ENCODE data around the gene KCNQ1OT1. TPM values are rescaled to one million over a fixed set of nuclear protein-coding genes. Genes with fewer than 3 reads are reported as not detected.

Gene KCNQ1OT1
- total and polyA plus RNA-seq, 9 of the 15 experiments (the other 6 are each of a cell fraction or from before 2014, with no cell fraction given): 0.04 to 2.3 (median 0.74) TPM

- intact Hi-C loops (cut with micrococcal nuclease): no loop called here
- Histone ChIP-seq H3K36me3 (ENCODE audit: control insufficient read depth, insufficient read depth, low read length) (no peaks in the 10 kb centered on the region), H3K9ac (ENCODE audit: insufficient read depth in 1 of 2, low read depth in 2 of 2, low read length in 2 of 2) (no peak overlapping the region), H3K27me3 (ENCODE audit: control insufficient read depth in 2 of 2, insufficient read depth in 2 of 2, low read length in 2 of 2) (no peaks in the 10 kb centered on the region), H3K79me2 (ENCODE audit: control insufficient read depth, insufficient read depth, low read length) (no peaks in the 10 kb centered on the region), H3K4me1 (replicated peaks in 1 of 2; ENCODE audit: control insufficient read depth in 2 of 2, insufficient read depth in 2 of 2, low read length in 2 of 2) (no peaks in the 10 kb centered on the region), H4K20me1 (replicated peaks; ENCODE audit: control insufficient read depth, insufficient read depth, low read length) (no peaks in the 10 kb centered on the region), H3K4me3 (no peak overlapping the region), H2AFZ (ENCODE audit: low read depth, low read length) (no peak overlapping the region), H3K9me1 (ENCODE audit: control insufficient read depth, insufficient read depth, low read length) (no peaks in the 10 kb centered on the region), H3K9me3 (replicated peaks; ENCODE audit: control insufficient read depth, insufficient read depth, low read depth, low read length) (peaks cover 32% of the 10 kb centered on the region), H3K4me2 (ENCODE audit: insufficient read depth, low read length) (no peak overlapping the region), H3K27ac (ENCODE audit: extremely low read depth, low read depth, low read length) (no peak overlapping the region)
- TF ChIP-seq ZZZ3 (IDR thresholded peaks at IDR 0.05): no peak
- TF ChIP-seq HCFC1 (IDR thresholded peaks at IDR 0.05; ENCODE audit: low read depth, low read length): no peak
- peak; percentile 52; the same call in 1 of the 2 replicates for TF ChIP-seq POLR2G (IDR thresholded peaks at IDR 0.05; ENCODE audit: low read depth, low read length)
- BruUV-seq (replicated peaks): no TSS peak
- ATAC-seq: no peak
- ChIA-PET CTCF (ENCODE audit: low intra/inter-chr PET ratio) (no interaction called here), POLR2A (no interaction called here)
- peak in 2 of 4 experiments; percentile 2 to 4 for DNase-seq (ENCODE audit: extremely low read depth in 1 of 4, low spot score in 3 of 4)
- in situ Hi-C loops (cut with MboI): no loop called here
- 59% methylated on average over 6 of the region's 7 CpGs for WGBS (ENCODE audit: insufficient coverage, low coverage, missing lambda C conversion rate)
- no peak for FAIRE-seq
These were observed 47.9 kb downstream of the KCNQ1OT1 start for GRCh38 chr11:2651826-2652271.

DNA sequence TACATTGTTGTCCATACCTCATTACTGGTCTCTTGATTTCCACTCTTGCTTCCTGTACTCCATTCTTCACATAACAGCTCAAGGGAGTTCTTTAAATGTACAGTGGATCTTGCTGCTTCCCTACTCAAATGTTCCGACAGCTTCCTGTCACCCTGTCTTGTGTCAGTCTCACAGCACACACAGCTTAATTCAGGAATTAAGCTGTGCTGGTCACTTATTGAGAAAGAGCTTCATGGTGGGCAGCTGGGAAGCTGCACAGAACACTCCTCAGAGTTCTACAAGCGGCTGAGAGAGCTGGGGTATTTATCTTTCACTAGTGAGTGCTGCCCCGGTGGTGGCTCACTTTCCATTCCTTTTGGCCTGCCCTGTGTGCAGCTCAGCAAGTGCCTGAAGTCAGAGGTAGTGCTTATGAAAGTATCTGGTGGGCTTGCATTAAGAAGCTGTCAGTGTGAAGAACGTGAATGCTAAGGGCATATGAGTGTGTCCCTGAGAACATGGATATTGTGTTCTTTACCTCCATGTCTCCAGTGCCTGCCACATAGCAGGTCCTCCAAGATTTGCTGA is 48.7 kb downstream of the KCNQ1OT1 start:
- CTCF ChIA-PET (ENCODE audit: low intra/inter-chr PET ratio): no interaction called here
- in situ Hi-C loops (cut with MboI) (no loop called here), intact Hi-C loops (cut with micrococcal nuclease) (no loop called here)
- ATAC-seq: no peak
- 40% methylated on average over 4 of the region's 4 CpGs for WGBS (ENCODE audit: insufficient coverage, low coverage, missing lambda C conversion rate)
- no peaks in the 10 kb centered on the region for H3K27me3 ChIP-seq (ENCODE audit: control insufficient read depth in 2 of 2, insufficient read depth in 2 of 2, low read length in 2 of 2)
- no peak for FAIRE-seq
- POLR2A ChIA-PET: interaction anchor here (0.6 kb wide), 2 partner anchors 92 to 473 kb away, joined by 3 read pairs; no protein-coding TSS in a partner anchor
- no peak overlapping the region for H3K4me3 ChIP-seq
- no peak overlapping the region for H2AFZ ChIP-seq (ENCODE audit: low read depth, low read length)
- no peak for TF ChIP-seq DDX20 (tag; IDR thresholded peaks at IDR 0.05; ENCODE audit: low read depth)
- TF ChIP-seq FOXA1 (IDR thresholded peaks at IDR 0.05; ENCODE audit: borderline replicate concordance): no peak
- TF ChIP-seq, protein P1, sequence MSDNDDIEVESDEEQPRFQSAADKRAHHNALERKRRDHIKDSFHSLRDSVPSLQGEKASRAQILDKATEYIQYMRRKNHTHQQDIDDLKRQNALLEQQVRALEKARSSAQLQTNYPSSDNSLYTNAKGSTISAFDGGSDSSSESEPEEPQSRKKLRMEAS (CRISPR knock-in tag; IDR thresholded peaks at IDR 0.05): no peak
- TF ChIP-seq SNAPC5 (CRISPR knock-in tag; IDR thresholded peaks at IDR 0.05): no peak
- TF ChIP-seq, protein P2, sequence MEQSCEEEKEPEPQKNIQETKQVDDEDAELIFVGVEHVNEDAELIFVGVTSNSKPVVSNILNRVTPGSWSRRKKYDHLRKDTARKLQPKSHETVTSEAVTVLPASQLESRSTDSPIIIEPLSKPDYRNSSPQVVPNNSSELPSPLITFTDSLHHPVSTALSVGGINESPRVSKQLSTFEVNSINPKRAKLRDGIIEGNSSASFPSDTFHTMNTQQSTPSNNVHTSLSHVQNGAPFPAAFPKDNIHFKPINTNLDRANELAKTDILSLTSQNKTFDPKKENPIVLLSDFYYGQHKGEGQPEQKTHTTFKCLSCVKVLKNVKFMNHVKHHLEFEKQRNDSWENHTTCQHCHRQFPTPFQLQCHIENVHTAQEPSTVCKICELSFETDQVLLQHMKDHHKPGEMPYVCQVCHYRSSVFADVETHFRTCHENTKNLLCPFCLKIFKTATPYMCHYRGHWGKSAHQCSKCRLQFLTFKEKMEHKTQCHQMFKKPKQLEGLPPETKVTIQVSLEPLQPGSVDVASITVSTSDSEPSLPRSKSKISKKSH (CRISPR knock-in tag; IDR thresholded peaks at IDR 0.05): no peak
- TF ChIP-seq ZNF354B (CRISPR knock-in tag; IDR thresholded peaks at IDR 0.05): no peak
- H3K36me3 ChIP-seq (ENCODE audit: control insufficient read depth, insufficient read depth, low read length): no peaks in the 10 kb centered on the region
- no peak overlapping the region for H3K4me2 ChIP-seq (ENCODE audit: insufficient read depth, low read length)
- H4K20me1 ChIP-seq (replicated peaks; ENCODE audit: control insufficient read depth, insufficient read depth, low read length): no peaks in the 10 kb centered on the region
- H3K27ac ChIP-seq (ENCODE audit: extremely low read depth, low read depth, low read length): no peak overlapping the region
- peaks cover 32% of the 10 kb centered on the region for H3K9me3 ChIP-seq (replicated peaks; ENCODE audit: control insufficient read depth, insufficient read depth, low read depth, low read length)
- no peaks in the 10 kb centered on the region for H3K79me2 ChIP-seq (ENCODE audit: control insufficient read depth, insufficient read depth, low read length)
- H3K9me1 ChIP-seq (ENCODE audit: control insufficient read depth, insufficient read depth, low read length): no peaks in the 10 kb centered on the region
- no TSS peak for BruUV-seq (replicated peaks)
- H3K9ac ChIP-seq (ENCODE audit: insufficient read depth in 1 of 2, low read depth in 2 of 2, low read length in 2 of 2): no peak overlapping the region
- no peaks in the 10 kb centered on the region for H3K4me1 ChIP-seq (replicated peaks in 1 of 2; ENCODE audit: control insufficient read depth in 2 of 2, insufficient read depth in 2 of 2, low read length in 2 of 2)
- no peak for DNase-seq (ENCODE audit: extremely low read depth in 1 of 4, low spot score in 3 of 4)
